ENCODE data around the gene RGS17. TPM values are rescaled to one million over a fixed set of nuclear protein-coding genes. Genes with fewer than 3 reads are reported as not detected.

Gene RGS17
- total RNA-seq, 4 donors from 2014 or later: 0.88 to 4.8 (median 0.91) TPM; not detected in 1

DNA sequence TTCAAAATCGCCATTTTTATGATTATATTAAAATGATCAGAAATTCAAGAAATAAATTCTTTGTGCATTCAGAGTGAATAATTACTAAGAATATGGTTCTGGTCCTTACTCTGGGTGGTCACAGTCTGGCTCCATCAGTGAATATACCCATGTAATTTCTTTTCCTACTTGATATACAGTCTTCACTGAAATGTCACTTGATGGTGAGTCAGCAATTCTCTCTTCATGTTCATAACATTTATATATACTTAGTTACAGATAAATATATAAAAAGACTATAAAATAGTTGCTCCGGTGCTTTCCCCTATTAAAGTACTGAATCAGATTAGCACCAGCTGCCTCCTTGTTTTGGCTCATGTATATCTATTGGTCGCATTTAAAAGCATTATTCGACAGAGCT is 72.2 kb downstream of the RGS17 start:
- no peaks in the 10 kb centered on the region for H3K9me3 ChIP-seq
- H3K27me3 ChIP-seq: no peaks in the 10 kb centered on the region
- no peak overlapping the region for H3K27ac ChIP-seq
- no peaks in the 10 kb centered on the region for H3K36me3 ChIP-seq
- intact Hi-C loops (cut with DNase I; ENCODE audit: low total_unique reads): no loop called here
- H3K4me1 ChIP-seq: no peaks in the 10 kb centered on the region
- H3K4me3 ChIP-seq: no peak overlapping the region
- no peak for DNase-seq
- TF ChIP-seq POLR2A (IDR thresholded peaks at IDR 0.05) (no peak), CTCF (IDR thresholded peaks at IDR 0.05) (no peak)

- H3K4me1 ChIP-seq: no peaks in the 10 kb centered on the region
- H3K27me3 ChIP-seq: no peaks in the 10 kb centered on the region
- no peaks in the 10 kb centered on the region for H3K9me3 ChIP-seq
- no peak overlapping the region for H3K27ac ChIP-seq
- no peak for TF ChIP-seq POLR2A (IDR thresholded peaks at IDR 0.05)
- no peak for TF ChIP-seq CTCF (IDR thresholded peaks at IDR 0.05)
- no peak for DNase-seq
- intact Hi-C loops (cut with DNase I; ENCODE audit: low total_unique reads): no loop called here
- H3K4me3 ChIP-seq: no peak overlapping the region
- no peaks in the 10 kb centered on the region for H3K36me3 ChIP-seq
Observed at GRCh38 chr6:153058291-153058690, 72.8 kb downstream of the RGS17 start.

DNA sequence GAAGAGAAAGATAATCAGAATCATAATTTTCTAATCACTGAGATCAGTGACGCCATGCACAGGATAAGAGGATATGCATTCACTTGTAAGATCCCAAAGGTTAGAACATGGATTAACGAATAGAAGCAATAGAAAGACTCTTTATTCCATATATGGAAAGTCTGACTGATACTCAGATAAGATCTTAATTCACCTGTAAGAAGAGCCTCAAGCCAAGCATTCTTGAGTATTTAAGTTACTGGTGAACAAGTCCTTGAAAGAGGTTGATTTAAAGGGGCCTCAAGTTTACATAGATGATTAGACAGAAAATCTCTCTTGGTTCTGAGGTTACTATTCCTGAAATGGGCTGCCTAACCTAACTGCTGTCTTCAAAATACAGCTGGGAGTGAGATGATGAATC is 74.8 kb downstream of the RGS17 start:
- H3K27ac ChIP-seq: no peak overlapping the region
- H3K27me3 ChIP-seq: no peaks in the 10 kb centered on the region
- no peak for TF ChIP-seq POLR2A (IDR thresholded peaks at IDR 0.05)
- no peak for TF ChIP-seq CTCF (IDR thresholded peaks at IDR 0.05)
- H3K9me3 ChIP-seq: no peaks in the 10 kb centered on the region
- no peak for DNase-seq
- intact Hi-C loops (cut with DNase I; ENCODE audit: low total_unique reads): no loop called here
- H3K4me3 ChIP-seq: no peak overlapping the region
- no peaks in the 10 kb centered on the region for H3K4me1 ChIP-seq
- H3K36me3 ChIP-seq: no peaks in the 10 kb centered on the region

DNA sequence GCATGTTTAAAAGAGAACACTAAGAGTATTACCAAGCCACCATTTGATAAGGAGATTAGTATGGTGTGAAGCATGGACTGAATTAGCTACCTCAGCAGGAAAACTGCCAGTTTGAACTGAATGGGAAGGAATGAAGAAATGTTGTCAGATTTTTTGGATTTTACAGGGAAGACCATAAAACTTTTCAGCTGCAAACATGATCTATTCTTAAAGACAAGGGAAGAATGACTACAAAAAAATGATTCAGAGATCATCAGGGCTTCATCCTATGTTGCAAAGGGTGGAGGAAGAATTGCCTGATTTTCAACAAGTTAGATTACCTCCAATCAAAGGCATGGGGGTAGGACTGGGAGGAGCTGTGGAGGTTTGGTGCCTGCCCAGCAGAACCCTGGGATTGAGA is 79.3 kb downstream of the RGS17 start:
- TF ChIP-seq CTCF (IDR thresholded peaks at IDR 0.05) (no peak), POLR2A (IDR thresholded peaks at IDR 0.05) (no peak)
- Histone ChIP-seq H3K4me3 (no peak overlapping the region), H3K36me3 (no peaks in the 10 kb centered on the region), H3K9me3 (no peaks in the 10 kb centered on the region), H3K27ac (no peak overlapping the region), H3K4me1 (no peaks in the 10 kb centered on the region), H3K27me3 (no peaks in the 10 kb centered on the region)
- DNase-seq: no peak
- intact Hi-C loops (cut with DNase I; ENCODE audit: low total_unique reads): no loop called here

GRCh38 chr6:153048631-153049030 is 82.5 kb downstream of the RGS17 start:
- H3K4me1 ChIP-seq: no peaks in the 10 kb centered on the region
- no peak for TF ChIP-seq POLR2A (IDR thresholded peaks at IDR 0.05)
- no peak for TF ChIP-seq CTCF (IDR thresholded peaks at IDR 0.05)
- intact Hi-C loops (cut with DNase I; ENCODE audit: low total_unique reads): no loop called here
- H3K27ac ChIP-seq: no peak overlapping the region
- H3K27me3 ChIP-seq: no peaks in the 10 kb centered on the region
- H3K4me3 ChIP-seq: no peak overlapping the region
- no peaks in the 10 kb centered on the region for H3K36me3 ChIP-seq
- no peak for DNase-seq
- H3K9me3 ChIP-seq: no peaks in the 10 kb centered on the region

Data from uterus (tissue), 4 donors.